Cerebellar nuclear complex (tissue), 1 donor: Measurements from ENCODE around the gene ZNF639.
A peak's percentile ranks its signal among the peaks of the same experiment; 100 is the strongest.

Experiments
- DNase-seq, 2 experiments: peaks; one replicate each; lab custom pipeline; 2025; lab: John Stamatoyannopoulos, UW

Gene ZNF639

GRCh38 chr3:179318876-179319275, 4.0 kb upstream of the ZNF639 start:
- DNase-seq: no peak

DNA sequence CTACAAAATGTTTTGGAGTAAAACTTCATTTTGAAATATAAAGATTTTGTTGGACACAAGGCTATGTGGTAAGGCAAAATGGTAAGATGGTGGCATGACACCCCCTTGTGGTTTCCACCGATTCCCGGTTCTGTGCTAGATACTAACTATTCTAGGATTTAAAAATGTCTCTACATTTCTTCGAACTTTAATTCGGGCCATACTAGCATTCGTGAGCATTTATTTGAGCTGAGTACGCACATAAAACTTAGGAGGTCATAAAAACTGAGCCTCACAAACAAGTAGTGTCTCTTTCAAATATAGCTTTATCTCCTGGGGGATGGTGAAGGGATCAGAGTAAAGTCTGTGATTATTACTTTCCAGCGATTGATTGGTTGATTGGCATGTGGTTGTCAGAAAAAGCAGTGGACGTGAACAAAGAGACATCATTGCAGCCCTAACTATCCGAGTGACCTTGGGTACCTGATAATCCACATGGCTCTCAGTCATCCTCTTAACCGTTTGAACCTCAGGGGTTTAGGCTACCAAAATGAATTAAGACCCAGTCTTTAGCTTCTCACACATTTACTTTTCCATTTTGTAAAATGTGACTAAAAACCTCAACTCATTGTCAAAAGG, 1.1 kb upstream of the ZNF639 start:
- no peak for DNase-seq

GRCh38 chr3:179323197-179324110, 623 bp downstream of the ZNF639 start:
- peak in 1 of 2 experiments; percentile 18 for DNase-seq

GRCh38 chr3:179324270-179324754, 1.5 kb downstream of the ZNF639 start:
- no peak for DNase-seq

GRCh38 chr3:179330438-179330837, 7.6 kb downstream of the ZNF639 start:
- no peak for DNase-seq

DNA sequence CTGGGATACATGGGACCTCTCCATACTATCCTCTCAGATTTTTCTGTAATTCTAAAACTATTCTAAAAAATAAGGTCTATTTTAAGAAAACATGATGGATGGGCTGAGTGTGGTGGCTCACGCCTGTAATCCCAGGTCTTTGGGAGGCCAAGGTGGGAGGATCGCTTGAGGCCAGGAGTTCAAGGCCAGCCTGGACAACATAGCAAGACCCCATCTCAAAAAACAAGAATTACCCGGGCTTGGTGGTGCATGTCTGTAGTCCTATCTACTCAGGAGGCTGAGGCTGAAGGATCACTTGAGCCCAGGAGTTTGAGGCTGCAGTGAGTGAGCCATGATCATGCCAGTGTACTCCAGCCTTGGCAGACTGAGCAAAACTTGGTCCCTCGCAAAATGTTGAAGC, 9.4 kb downstream of the ZNF639 start:
- no peak for DNase-seq

- no peak for DNase-seq
These were observed 10.3 kb downstream of the ZNF639 start for GRCh38 chr3:179333084-179333483.

GRCh38 chr3:179336345-179336929, 13.6 kb downstream of the ZNF639 start:
- no peak for DNase-seq

- peak; percentile 79 to 84 for DNase-seq
These were observed 24.7 kb downstream of the ZNF639 start, which contains the start of gene MFN1 for GRCh38 chr3:179347345-179348194. MFN1 (plus strand) TSS chr3:179347709; CDS start chr3:179348852, 1,143 bp downstream.

GRCh38 chr3:179348325-179349013, 25.6 kb downstream of the ZNF639 start:
- DNase-seq: no peak

DNA sequence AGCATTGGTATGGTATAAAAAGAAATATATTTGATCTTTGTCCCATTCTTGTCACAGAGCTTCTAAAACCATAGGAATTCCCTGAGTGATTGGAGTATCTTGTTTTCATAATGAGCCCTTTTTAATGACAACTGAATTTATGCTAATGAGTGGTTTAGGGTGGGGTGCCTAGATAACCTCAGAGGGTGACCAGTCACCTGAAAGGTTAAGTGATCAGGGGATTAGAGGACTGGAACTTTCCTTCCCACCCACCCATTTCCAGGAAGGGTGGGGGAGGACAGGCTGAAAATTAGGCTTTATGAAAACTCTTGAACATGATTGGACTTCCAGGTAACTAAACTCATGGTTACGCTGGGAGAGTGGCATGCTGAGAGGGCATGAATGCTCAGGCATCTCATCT, 33.2 kb downstream of the ZNF639 start:
- no peak for DNase-seq

GRCh38 chr3:179363332-179363731, 40.5 kb downstream of the ZNF639 start:
- DNase-seq: no peak

- no peak for DNase-seq
These were observed 46.8 kb downstream of the ZNF639 start for GRCh38 chr3:179369621-179370020.

GRCh38 chr3:179373938-179374337, 51.1 kb downstream of the ZNF639 start:
- no peak for DNase-seq

GRCh38 chr3:179375091-179375999, 52.5 kb downstream of the ZNF639 start:
- DNase-seq: no peak

DNA sequence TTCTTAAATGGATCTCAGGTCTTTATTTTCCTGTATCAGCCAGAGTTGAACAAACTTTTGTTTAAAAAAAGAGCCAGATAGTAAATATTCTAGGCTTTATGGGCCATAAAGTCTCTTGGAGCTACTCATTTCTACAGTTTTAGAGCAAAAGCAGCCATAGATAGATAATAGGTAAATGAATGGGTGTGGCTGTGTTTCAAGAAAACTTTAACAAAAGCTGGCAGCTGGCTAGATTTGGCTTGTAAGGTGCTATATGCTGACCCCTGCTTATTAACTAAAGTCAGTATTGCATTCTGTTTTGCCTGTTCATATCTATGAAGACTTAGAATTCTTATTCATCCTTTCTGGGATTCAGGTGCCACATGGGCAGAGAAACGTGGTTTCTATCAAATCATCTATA, 53.6 kb downstream of the ZNF639 start:
- no peak for DNase-seq
